Prostate gland (tissue), 2 donors: ENCODE results near the gene C12orf56.

ENCODE experiments used
- POLR2A ChIP-seq: fragments of 450-650 bp; IDR thresholded peaks from one replicate; pipeline ENCODE4 v1.6.1; 2016; ENCODE audit warnings: antibody characterized with exemption, mild to moderate bottlenecking
- POLR2AphosphoS5 ChIP-seq: sonication (generic); formaldehyde crosslinking; IDR thresholded peaks from one replicate; pipeline ENCODE4 v1.6.1; 2017; ENCODE audit warnings: antibody characterized with exemption
- TF ChIP-seq, protein P1 (sequence below), 4 experiments: fragments of 200-600 bp in 2 of 4; fragments of 450-650 bp in 2 of 4; sonication (generic) in 2 of 4; IDR thresholded peaks; 1 replicate in 3 of 4; 2 replicates in 1 of 4; pipeline ENCODE4 v1.5.1; 2016 to 2019; ENCODE audit warnings: antibody characterized with exemption in 4 of 4, mild to moderate bottlenecking in 2 of 4, moderate library complexity in 2 of 4

DNA sequence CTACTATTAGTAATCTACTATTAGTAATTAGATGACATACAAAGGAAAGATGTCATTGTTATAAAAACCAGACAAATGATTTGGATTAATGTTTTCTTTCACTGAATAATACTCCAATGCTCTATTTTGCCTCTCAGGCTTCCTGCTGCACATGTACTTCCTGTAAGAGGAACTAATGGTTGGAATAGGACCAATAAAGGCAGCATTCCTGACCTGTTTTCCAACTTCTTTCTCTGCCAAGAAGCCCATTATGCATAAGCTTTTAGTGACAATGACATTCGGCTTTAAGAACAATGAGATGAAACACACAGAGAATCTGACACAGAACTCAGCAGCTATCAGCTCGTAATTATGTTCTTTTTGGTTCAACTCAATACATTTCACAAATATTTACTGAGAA lies 5.2 kb upstream of the C12orf56 start:
- TF ChIP-seq, protein P1, sequence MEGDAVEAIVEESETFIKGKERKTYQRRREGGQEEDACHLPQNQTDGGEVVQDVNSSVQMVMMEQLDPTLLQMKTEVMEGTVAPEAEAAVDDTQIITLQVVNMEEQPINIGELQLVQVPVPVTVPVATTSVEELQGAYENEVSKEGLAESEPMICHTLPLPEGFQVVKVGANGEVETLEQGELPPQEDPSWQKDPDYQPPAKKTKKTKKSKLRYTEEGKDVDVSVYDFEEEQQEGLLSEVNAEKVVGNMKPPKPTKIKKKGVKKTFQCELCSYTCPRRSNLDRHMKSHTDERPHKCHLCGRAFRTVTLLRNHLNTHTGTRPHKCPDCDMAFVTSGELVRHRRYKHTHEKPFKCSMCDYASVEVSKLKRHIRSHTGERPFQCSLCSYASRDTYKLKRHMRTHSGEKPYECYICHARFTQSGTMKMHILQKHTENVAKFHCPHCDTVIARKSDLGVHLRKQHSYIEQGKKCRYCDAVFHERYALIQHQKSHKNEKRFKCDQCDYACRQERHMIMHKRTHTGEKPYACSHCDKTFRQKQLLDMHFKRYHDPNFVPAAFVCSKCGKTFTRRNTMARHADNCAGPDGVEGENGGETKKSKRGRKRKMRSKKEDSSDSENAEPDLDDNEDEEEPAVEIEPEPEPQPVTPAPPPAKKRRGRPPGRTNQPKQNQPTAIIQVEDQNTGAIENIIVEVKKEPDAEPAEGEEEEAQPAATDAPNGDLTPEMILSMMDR (IDR thresholded peaks at IDR 0.05): no peak
- peak; percentile 53 for TF ChIP-seq POLR2AphosphoS5
- no peak for TF ChIP-seq POLR2A
